Myocyte (in vitro differentiated cells): ENCODE measurements around the gene TTLL11. TPM values are rescaled to one million over a fixed set of nuclear protein-coding genes. Genes with fewer than 3 reads are reported as not detected.
A peak's percentile ranks its signal among the peaks of the same experiment; 100 is the strongest.

Experiments
- DNase-seq: peaks from one replicate; pipeline ENCODE4 v3.0.0-alpha.2; 2012; ENCODE audit warnings: low read depth
- total RNA-seq: library from RNA; depleted of rRNA; stranded (reverse); fragments of >200 nt; gene quantifications from 2 replicates; pipeline ENCODE4 v1.2.3, GENCODE V29; 2014

TTLL11 gene
- total RNA-seq, 1 donor from 2014 or later: 13.5 TPM

DNA sequence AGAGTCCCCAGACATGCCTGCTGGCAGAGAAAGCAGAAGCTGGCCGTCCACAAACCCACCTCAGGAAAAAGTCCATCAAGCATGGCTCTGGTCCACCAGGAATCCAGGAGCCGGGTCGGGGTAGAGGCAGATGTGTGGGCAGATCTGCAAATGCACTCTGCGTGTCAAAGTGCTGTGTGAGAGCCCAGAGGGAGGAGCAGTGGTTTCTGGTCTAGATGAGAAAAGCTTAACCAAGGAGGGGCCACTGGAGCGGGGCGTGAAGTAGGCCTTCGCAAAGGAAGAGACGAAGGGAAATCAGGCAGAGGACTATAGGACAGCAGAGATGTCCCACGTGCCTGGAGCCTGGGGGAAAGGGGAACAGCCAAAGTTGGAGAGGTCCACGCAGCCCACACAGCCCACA is 40.0 kb downstream of the TTLL11 start:
- DNase-seq: no peak

DNA sequence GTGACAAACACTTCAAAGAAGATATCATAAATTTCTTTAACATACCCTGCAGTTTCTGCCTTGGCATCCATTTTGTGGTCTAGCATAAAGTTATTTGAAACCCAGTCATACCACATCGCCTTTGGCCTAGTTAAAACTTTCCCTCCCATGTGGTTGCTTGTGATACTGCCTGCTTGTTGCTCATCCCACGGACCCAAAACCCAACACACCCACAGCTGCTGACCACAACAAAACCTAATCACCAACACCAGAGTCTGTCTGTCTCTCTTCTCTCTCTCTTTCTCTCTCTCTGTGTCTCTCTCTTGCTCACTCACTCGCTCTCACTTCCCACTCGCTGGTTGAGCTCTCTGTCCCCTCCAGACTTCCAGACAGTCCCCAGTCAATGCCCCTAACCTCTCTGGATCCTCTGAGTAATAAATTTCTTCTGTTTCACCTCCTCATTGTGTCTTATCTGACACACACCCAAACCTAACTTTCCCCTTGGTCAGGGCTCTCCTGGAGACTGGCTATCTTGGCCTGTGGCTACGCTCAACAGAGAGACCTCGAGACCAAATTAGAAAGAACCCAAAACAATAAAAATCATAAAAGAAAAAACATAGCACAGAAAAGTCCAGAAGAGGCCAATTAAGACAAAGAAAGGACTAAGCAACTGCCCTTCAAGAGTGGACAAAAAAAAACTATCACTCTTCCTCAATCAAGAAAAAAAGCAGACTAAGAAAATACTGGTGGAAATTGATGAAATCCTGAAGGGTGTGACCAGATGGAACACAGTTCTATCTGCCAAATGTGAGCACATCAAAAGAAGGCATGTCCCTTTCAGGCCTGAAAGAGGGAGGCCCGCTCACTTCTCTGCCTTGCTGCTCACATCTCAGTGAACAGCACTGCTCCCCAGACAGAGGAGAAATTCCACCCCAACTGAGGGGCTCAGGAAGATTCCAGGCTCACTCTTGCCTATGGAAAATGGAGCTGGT is 41.5 kb downstream of the TTLL11 start:
- peak; percentile 81 for DNase-seq

DNA sequence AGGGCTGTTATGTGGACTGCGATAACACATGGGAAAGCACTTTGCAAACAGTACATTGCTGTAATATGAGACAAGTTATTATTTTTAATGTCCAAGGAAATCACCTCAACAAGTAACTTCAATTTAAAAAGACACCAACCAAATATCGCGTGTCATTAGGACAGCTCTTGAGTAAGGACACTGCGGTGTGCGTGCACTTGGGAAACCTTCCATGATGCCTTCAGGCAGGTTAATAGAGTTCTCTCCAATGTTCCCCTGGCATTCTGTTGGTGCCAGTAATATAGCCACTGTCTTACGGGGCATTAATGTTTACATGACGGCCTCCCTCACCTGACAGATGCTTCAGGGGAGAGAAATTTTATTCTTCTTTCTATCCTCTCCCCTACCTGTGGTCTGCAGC is 42.9 kb downstream of the TTLL11 start:
- no peak for DNase-seq

DNA sequence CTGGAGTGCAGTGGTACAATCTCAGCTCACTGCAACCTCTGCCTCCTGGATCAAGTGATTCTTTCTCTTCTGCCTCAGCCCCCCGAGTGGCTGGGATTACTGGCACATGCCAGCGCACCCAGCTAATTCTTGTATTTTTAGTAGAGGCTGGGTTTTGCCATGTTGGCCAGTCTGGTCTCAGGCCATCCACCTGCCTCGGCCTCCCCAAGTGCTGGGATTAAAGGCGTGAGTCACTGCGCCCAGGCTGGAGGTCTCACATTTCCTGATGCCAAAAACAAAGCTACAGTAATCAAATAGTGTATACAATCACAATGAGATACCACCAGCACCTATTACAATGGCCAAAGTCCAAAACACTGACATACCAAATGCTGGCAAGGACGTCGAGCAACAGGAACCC is 51.1 kb downstream of the TTLL11 start:
- peak; percentile 87 for DNase-seq

DNA sequence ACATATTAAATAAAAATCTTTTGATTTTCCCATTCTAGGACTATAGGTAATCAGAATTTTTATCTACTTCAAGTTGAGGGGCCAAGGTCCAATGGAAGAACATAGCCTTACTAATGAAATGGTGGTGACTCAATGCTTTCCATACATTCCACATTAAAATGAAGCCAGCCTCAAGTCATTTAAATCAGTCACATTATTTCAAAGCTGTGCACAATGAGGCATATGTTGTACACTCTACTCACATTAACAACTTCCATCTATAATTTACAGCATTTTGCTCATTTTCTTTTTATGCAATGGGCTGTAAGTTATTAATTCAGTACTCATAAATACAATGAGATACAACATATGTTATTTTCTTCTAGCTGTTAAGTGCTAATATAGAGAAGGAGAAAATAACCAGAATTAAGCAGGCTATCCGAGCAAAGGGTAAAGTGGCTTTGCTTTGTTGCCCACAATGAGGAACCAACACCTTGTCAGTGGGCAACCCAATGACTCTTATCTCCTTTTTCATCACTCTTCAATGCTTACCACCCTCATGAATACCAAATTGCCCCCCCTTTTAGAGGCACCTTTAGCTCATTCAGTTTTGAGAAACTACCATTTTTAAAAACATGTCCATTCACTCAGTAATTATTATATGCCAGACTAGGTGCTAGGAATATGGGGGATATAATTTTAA is 52.4 kb downstream of the TTLL11 start:
- no peak for DNase-seq

DNA sequence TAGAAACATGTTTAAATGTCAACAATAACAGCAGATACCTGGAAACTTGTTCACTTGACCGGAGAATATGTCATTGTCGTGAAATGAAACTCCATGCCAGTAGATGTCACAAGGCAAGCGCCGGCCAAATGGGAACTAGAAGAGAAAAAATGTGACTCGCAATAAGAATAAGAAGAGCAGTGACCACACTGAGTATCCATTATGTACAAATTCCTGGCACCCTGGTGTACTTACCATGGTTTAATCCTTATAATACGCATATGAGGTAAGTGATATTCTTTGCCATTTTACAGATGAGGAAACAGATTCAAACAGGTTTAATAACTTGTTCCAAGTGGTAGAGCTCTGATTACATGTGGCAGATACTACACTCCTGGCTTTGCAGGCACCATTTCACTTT is 53.9 kb downstream of the TTLL11 start:
- no peak for DNase-seq

DNA sequence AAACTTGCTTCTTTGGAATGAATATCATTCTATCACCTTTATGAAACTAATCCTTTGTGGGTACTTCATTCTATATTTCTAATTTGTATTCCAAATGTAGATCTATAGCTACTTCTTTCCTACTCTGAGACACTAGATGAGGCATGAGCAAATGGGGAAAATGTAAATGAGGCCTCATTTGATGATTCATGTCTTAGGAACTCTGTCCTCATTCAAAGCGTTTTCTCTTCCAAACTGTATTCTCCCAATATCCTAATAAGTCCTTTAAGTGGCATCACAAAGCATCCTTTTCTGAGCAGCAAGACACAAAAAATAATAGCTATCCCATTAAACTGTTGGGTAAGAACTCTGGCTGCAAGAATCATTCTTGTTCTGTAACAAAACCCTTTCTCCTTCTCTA is 56.1 kb downstream of the TTLL11 start:
- DNase-seq: no peak

DNA sequence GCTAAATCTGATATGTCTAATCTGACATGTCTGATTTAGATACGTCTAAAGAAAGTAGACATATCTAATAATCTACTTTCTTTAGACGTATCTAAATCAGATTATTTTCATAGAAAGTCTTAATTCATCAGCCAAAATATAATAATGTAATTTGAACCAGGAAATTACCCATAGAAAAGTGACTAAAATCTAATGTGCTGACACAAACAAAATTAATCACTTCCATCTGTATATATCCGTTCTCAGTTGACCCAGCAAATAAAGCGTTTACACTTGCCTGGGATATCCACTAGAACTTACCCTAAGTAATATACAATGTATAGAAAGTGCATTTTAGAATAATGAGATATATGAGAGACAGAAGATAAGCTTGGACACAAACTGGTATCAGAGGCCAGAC is 56.7 kb downstream of the TTLL11 start:
- no peak for DNase-seq

DNA sequence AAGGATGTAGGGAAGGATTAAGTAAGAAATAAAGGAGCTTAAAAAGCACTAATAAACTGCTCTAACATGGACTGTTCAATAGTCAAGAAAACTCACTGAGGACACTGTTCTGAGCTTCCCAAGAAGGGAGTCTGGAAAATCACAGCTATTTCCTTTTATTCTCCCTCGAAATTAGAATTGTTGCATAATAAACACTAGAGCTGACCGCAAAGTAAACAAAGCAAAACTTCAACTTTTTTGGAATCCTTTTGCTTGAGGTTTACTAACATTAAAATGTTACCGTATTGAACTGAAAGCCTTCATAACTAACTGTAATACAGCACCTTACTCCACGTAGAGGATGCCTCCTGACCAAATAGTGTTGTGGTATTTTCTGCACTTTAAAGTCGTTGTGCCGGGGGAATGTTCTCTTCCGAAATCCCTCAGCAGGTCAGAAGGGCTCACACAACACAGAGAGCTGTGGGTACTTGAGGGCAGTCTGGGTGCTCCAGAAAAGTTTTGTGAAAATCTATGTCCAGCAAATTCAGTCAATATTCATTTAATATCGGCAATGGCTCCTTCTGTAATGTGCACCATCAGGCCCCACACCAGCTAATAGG is 59.2 kb downstream of the TTLL11 start:
- DNase-seq: no peak

DNA sequence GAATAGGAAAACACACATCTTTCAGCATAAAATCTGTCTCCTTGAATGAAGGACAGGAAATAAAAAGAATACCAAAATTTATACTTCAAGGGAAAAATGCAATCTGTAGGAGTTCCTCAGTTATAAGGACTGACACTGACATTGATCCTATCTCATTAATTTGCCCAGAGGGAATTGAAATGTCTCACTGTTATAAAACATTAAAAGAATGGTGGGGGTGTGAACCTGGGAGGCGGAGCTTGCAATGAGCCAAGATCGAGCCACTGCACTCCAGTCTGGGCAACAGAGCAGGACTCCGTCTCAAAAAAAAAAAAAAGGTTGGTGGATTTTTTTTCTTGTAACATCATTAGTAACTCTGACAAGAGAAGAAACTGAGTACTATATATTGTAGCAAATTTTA is 60.8 kb downstream of the TTLL11 start:
- DNase-seq: no peak

DNA sequence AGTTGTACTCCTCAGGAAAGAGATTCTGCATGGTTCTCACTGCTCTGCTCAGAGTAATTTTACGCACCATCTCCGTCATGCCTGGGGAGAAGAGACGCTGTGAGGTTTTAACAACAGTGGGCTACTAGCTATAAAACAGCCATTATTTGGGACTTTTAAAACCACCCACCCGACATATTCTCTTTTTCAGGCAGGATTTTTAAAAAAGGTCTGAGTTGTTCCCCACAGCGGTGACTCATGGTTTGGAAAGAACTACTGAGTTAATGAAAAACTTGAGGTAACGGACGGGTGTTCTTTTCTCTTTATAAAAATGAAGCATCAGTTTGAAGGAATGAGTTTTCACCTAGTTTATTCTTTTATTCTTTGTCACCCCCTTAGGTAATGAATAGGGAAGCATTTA is 61.3 kb downstream of the TTLL11 start:
- DNase-seq: no peak

DNA sequence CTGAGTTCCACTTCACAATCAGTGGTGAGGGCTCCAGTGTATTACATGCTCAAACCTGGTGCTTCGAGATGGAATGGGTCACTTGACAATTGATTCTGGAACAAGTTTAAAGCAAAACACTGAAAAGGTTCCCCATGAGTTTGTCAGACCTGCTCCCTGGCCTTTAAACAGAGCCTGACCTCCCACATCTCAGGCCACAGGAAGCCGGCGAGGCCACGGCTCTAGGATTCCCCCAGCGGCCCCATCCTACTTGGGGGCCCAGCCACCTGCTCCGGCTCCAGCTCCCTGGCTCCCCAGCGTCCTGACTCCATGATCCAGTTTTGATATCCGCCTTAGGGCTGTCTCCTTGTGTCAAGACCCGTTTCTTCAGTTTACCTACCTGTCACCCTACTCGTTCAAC is 62.0 kb downstream of the TTLL11 start:
- no peak for DNase-seq

DNA sequence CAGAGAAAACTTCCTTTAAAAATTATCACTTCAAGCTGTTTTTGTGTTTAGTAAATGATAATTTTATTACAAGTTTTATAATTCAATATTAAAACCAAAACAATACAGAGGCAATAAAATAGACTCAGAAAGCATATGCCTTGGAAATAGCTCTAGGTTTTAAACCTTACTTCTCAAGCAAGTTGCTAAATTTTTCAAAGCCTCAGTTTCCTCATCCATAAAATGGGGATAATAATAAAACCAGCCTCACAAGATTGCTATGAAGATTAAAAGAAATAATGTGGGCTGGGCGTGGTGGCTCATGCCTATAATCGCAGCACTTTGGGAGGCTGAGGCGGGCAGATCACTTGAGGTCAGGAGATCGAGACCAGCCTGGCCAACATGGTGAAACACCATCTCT is 62.8 kb downstream of the TTLL11 start:
- DNase-seq: no peak

DNA sequence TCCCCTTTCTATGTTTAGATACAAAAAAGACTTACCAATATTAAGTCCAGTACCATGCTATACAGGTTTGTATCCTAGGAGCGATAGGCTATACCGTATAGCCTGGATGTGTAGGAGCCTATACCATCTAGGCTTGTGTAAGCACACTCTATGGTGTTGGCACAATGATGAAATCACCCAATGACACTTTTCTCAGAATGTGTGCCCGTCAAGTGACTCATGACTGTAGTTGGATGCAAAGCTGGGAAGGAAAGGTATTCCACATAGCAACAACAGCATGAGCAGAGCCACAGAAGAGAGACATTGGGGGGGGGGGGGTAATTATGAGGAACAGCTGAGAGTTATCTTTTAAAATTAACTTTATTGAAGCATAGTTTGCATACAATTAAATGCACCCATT is 63.2 kb downstream of the TTLL11 start:
- no peak for DNase-seq

DNA sequence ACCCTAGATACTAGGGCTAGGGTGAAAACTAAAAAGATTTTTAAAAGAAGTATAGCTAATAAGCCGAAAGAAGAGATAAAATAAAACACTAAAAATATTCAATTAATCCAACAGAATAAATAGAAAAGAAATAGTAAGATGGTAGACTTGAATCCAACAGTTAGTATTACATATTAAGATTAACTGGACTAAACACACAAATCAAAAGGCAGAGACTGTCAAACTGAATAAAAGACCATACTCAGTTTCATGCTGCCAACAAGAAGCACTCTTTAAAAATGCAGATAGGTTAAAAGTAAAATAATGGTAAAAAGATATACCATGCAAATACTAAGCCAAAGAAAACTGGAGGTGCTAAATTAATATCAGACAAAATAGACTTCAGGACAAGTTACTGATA is 65.0 kb downstream of the TTLL11 start:
- DNase-seq: no peak

DNA sequence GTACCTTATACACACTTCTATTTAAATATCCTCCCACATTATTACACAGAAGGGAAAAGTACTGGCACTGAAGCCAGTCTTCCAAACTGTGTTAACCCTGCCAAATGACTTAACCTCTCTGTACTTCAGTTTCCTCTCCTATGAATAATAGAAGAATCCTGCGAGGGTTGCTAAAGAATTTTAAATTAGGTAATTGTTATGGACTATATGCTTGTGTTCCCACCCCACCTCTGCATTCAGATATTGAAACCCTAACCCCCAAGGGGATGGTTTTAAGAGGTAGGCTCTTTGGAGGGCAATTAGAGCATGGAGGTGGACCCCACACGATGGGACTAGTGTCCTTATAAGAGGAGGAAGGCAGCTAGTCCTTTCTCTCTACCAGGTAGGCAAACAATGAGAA is 72.7 kb downstream of the TTLL11 start:
- DNase-seq: no peak

DNA sequence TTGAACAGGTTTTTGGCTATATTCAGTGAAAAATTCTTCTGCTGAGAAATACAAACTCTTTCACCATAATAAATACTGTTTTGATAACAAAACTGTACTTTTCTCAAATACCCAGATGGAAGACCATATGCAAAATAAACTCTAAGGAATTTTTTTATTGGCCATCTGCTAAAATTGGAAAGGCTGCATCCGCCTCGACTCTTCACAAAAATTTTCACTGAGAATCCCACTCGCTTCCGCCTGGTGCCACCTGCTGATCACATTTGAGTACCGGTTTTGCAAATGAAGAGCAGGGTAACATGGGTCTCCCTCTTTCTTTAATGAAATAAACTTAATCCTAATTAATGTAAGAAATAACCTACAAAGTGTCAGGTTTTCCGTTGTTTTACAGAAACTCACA is 76.4 kb downstream of the TTLL11 start:
- no peak for DNase-seq

DNA sequence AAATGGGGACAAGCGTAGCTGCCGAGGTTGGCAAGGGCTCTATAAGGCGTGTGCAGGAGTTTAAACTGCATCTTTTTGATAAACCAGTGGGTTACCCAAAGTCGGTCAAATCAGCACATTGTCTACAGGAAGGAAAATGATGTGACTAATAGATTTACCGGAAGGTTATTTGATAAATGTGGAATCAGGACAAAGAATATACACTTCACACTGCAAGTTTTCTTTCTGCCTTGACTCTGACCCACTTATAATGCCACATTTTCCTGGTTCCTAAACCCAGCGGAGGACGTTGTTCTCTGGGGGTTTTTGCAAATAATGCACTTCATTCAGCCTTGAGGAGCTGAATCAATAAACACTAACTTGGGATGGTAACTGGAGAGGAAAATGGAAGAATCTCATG is 76.8 kb downstream of the TTLL11 start:
- no peak for DNase-seq

DNA sequence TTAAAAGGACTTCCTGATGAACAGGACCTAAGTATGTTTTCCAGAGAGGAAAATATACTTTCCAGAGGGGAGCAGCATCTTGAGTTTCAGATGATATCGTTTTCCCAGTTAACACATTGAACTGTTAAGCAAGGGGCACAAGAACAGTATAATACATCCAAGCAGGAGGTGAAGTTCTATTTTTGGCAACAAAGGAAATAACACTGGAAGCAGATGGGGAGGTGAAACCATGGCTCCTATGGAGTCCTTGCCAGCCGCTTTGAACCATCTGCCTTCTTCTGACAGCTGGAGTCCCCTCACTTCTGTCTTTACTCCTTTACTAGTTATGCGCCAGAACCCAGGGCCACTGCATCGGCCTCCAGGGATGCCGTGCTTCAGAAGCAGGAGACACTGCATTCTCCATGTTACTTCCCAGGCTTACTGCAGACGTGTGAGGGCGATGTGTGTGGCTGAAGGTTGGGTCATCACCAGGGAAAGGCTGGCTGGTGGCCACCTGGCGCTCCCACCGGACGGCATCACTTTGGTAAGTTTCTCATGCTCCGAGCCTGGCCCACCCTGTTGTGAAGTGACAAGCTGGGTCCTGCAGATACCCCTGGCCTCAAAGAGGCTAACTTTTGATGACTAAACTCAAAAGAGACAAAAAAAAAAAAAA is 77.8 kb downstream of the TTLL11 start:
- peak; percentile 61 for DNase-seq

DNA sequence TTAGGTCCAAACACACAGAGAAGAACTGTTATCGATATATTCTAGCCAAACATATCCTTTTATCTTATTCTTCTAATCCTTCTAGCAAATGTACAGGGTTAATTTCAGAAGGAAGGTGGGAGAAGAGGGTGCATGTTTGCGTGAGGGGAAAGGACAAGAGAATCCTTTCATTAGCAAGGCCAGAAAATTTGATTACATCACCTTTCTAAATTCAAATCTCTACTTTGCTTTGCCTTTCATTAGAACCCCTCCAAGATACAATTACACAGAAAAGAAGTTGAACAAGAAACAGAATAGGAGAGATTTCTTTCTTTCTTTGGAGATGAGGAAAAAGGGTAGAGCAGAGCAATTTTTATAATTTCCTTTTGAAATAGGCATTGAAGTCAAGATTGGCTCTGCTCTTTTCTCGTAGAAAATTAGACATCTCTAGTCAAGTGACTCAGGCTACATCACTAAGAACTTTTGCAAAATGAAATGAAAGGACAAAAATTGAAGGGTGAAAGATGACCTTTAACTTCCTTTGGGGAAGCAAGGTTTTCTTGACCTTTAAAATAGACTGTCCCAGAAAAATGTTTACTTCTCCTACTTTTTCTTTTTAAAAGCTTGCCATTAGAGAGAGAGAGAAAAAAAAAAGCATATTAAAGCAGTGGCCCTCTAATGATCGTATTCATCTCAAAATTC is 81.2 kb downstream of the TTLL11 start:
- no peak for DNase-seq

DNA sequence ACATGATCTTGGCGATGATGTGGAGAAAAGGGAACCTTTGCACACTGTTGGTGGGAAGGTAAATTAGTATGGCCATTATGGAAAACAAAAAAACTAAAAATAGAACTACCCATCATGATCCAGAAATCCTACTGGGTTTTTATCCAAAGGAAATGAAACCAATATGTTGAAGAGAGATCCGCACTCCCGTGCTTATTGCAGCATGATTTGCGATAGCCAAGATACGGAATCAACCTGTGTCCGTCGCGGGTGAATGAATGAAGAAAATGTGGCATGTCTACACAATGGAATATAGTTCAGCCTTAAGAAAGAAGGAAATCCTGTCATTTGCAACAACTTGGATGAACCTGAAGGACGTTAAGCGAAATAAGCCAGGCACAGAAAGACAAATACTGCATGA is 84.5 kb downstream of the TTLL11 start:
- DNase-seq: no peak
